OCI-LY3 (cell line): ENCODE data around the gene SLC22A14.

Source experiments
- EZH2phosphoT487 ChIP-seq: fragments of 200-600 bp; shearing (Covaris generic); IDR thresholded peaks from 2 replicates; pipeline ENCODE4 v1.6.1; 2018; ENCODE audit warnings: antibody characterized with exemption, mixed run types, low read depth
- TF ChIP-seq, protein P1 (sequence below): fragments of 200-600, 300-600 bp; sonication (generic); IDR thresholded peaks from 2 replicates; pipeline ENCODE4 v1.5.1; 2014; ENCODE audit warnings: antibody characterized with exemption, low read length, low read depth

DNA sequence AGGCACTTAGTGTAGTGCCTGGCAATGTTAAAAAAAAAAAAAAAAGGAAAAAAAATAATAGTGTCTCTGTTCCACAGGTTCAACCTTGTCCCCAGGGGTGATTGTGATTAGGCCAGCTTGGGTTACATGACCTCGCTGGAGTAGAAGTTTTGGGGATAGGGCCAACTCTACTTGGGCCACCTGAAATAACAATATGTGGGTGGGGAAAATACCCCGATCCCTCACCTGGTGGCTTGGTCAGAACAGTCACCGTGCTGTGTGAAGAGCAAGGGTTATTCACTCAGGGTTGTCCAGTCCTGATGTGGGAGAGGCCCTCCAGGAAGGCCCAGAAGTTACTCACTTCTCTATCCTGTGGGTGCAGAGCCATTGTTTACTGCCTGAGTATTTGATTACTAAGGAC, 84.0 kb downstream of the SLC22A14 start:
- TF ChIP-seq, protein P1, sequence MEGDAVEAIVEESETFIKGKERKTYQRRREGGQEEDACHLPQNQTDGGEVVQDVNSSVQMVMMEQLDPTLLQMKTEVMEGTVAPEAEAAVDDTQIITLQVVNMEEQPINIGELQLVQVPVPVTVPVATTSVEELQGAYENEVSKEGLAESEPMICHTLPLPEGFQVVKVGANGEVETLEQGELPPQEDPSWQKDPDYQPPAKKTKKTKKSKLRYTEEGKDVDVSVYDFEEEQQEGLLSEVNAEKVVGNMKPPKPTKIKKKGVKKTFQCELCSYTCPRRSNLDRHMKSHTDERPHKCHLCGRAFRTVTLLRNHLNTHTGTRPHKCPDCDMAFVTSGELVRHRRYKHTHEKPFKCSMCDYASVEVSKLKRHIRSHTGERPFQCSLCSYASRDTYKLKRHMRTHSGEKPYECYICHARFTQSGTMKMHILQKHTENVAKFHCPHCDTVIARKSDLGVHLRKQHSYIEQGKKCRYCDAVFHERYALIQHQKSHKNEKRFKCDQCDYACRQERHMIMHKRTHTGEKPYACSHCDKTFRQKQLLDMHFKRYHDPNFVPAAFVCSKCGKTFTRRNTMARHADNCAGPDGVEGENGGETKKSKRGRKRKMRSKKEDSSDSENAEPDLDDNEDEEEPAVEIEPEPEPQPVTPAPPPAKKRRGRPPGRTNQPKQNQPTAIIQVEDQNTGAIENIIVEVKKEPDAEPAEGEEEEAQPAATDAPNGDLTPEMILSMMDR, result no peak
- TF ChIP-seq EZH2phosphoT487, result no peak
